ENCODE results near the gene CLCN5. TPM values are rescaled to one million over a fixed set of nuclear protein-coding genes. Genes with fewer than 3 reads are reported as not detected.

Gene CLCN5
- total and polyA plus RNA-seq, 11 donors: 0.65 to 6.0 (median 2.5) TPM

GRCh38 chrX:49901048-49901447 lies 21.3 kb upstream of the CLCN5 start:
- H3K36me3 ChIP-seq: no peaks in the 10 kb centered on the region
- no peak overlapping the region for H3K4me3 ChIP-seq
- peaks cover 0 to 15% (median 0%) of the 10 kb centered on the region in 12 donors for H3K9me3 ChIP-seq
- H3K27ac ChIP-seq: no peak overlapping the region
- TF ChIP-seq POLR2A (IDR thresholded peaks at IDR 0.05) (no peak), CTCF (IDR thresholded peaks at IDR 0.05) (no peak)
- H3K27me3 ChIP-seq: peaks cover 0 to 42% (median 0%) of the 10 kb centered on the region in 9 donors
- H3K4me1 ChIP-seq: no peaks in the 10 kb centered on the region
- intact Hi-C loops (cut with DNase I): no loop called here
- ATAC-seq (no peak), DNase-seq (no peak)

- DNase-seq (no peak), ATAC-seq (no peak)
- WGBS, 4 donors: 29 to 37% (median 36%) methylated on average over 3 of the region's 3 CpGs
- H3K27me3 ChIP-seq: peaks cover 0 to 17% (median 0%) of the 10 kb centered on the region in 9 donors
- no peak overlapping the region for H3K4me3 ChIP-seq
- intact Hi-C loops (cut with DNase I): loop anchor here in 4 of 10 donors (5.0 to 10.0 kb wide), 4 partner anchors 292 to 674 kb away; partner anchors contain the start of genes AKAP4 (in 1 of the 4) and CCNB3 (in 1 of the 4)
- H3K27ac ChIP-seq: no peak overlapping the region
- H3K4me1 ChIP-seq: no peaks in the 10 kb centered on the region
- peaks cover 0 to 7% (median 0%) of the 10 kb centered on the region in 12 donors for H3K9me3 ChIP-seq
- H3K36me3 ChIP-seq: no peaks in the 10 kb centered on the region
- TF ChIP-seq POLR2A (IDR thresholded peaks at IDR 0.05): no peak
- no peak for TF ChIP-seq CTCF (IDR thresholded peaks at IDR 0.05)
These were observed 12.1 kb upstream of the CLCN5 start for GRCh38 chrX:49910344-49910743.

- H3K27ac ChIP-seq: no peak overlapping the region
- DNase-seq (no peak), ATAC-seq (no peak)
- no peaks in the 10 kb centered on the region for H3K36me3 ChIP-seq
- intact Hi-C loops (cut with DNase I): loop anchor here in 4 of 10 donors (5.0 to 10.0 kb wide), 4 partner anchors 290 to 673 kb away; partner anchors contain the start of genes AKAP4 (in 1 of the 4) and CCNB3 (in 1 of the 4)
- H3K27me3 ChIP-seq: peaks cover 0 to 17% (median 0%) of the 10 kb centered on the region in 9 donors
- WGBS, 4 donors: 50 to 92% (median 71%) methylated on average over 1 to 3 of the region's 3 CpGs
- no peak for TF ChIP-seq CTCF (IDR thresholded peaks at IDR 0.05)
- TF ChIP-seq POLR2A (IDR thresholded peaks at IDR 0.05): no peak
- H3K4me1 ChIP-seq: no peaks in the 10 kb centered on the region
- H3K4me3 ChIP-seq: no peak overlapping the region
- H3K9me3 ChIP-seq: no peaks in the 10 kb centered on the region
These were observed 10.3 kb upstream of the CLCN5 start for GRCh38 chrX:49912086-49912485.

- H3K27me3 ChIP-seq: peaks cover 0 to 17% (median 0%) of the 10 kb centered on the region in 9 donors
- WGBS, 4 donors: 46 to 63% (median 56%) methylated on average over 3 of the region's 3 CpGs
- DNase-seq (no peak), ATAC-seq (no peak)
- H3K27ac ChIP-seq: no peak overlapping the region
- H3K9me3 ChIP-seq: no peaks in the 10 kb centered on the region
- no peaks in the 10 kb centered on the region for H3K36me3 ChIP-seq
- intact Hi-C loops (cut with DNase I): loop anchor here in 4 of 10 donors (5.0 to 10.0 kb wide), 4 partner anchors 289 to 672 kb away; partner anchors contain the start of genes AKAP4 (in 1 of the 4) and CCNB3 (in 1 of the 4)
- H3K4me1 ChIP-seq: no peaks in the 10 kb centered on the region
- no peak for TF ChIP-seq POLR2A (IDR thresholded peaks at IDR 0.05)
- TF ChIP-seq CTCF (IDR thresholded peaks at IDR 0.05): no peak
- no peak overlapping the region for H3K4me3 ChIP-seq
These were observed 9.5 kb upstream of the CLCN5 start for GRCh38 chrX:49912861-49913260.

All from heart left ventricle (tissue), 16 donors.